Measurements from ENCODE around the gene TOMM6.

Gene TOMM6

GRCh38 chr6:41757271-41757670, 30.2 kb upstream of the TOMM6 start:
- TF ChIP-seq SPI1 (IDR thresholded peaks at IDR 0.05; ENCODE audit: borderline replicate concordance, low read depth) (no peak), GABPA (IDR thresholded peaks at IDR 0.05; ENCODE audit: low read depth) (no peak), POLR2AphosphoS5 (IDR thresholded peaks at IDR 0.05; ENCODE audit: low read depth) (no peak), CTCF (IDR thresholded peaks at IDR 0.05; ENCODE audit: insufficient read depth, low read length) (no peak), REST (IDR thresholded peaks at IDR 0.05; ENCODE audit: insufficient replicate concordance, low read depth) (no peak)
- H3K27me3 ChIP-seq (ENCODE audit: insufficient read depth, poor library complexity, severe bottlenecking) = no peaks in the 10 kb centered on the region
- DNase-seq (ENCODE audit: low read depth in 1 of 2, low spot score in 1 of 2) = no peak
- no peak overlapping the region for H3K27ac ChIP-seq (replicated peaks)
- no peak overlapping the region for H3K4me3 ChIP-seq (replicated peaks; ENCODE audit: insufficient read depth, low read length)

- TF ChIP-seq GABPA (IDR thresholded peaks at IDR 0.05; ENCODE audit: low read depth) (no peak), POLR2AphosphoS5 (IDR thresholded peaks at IDR 0.05; ENCODE audit: low read depth) (no peak), REST (IDR thresholded peaks at IDR 0.05; ENCODE audit: insufficient replicate concordance, low read depth) (no peak), SPI1 (IDR thresholded peaks at IDR 0.05; ENCODE audit: borderline replicate concordance, low read depth) (no peak), CTCF (IDR thresholded peaks at IDR 0.05; ENCODE audit: insufficient read depth, low read length) (no peak)
- Histone ChIP-seq H3K4me3 (replicated peaks; ENCODE audit: insufficient read depth, low read length) (no peak overlapping the region), H3K27ac (replicated peaks) (no peak overlapping the region), H3K27me3 (ENCODE audit: insufficient read depth, poor library complexity, severe bottlenecking) (no peaks in the 10 kb centered on the region)
- no peak for DNase-seq (ENCODE audit: low read depth in 1 of 2, low spot score in 1 of 2)
Measured at GRCh38 chr6:41757931-41758640, 29.4 kb upstream of the TOMM6 start.

GRCh38 chr6:41758641-41759035, 28.9 kb upstream of the TOMM6 start:
- Histone ChIP-seq H3K27me3 (ENCODE audit: insufficient read depth, poor library complexity, severe bottlenecking) (no peaks in the 10 kb centered on the region), H3K4me3 (replicated peaks; ENCODE audit: insufficient read depth, low read length) (no peak overlapping the region), H3K27ac (replicated peaks) (no peak overlapping the region)
- TF ChIP-seq POLR2AphosphoS5 (IDR thresholded peaks at IDR 0.05; ENCODE audit: low read depth) = no peak
- TF ChIP-seq CTCF (IDR thresholded peaks at IDR 0.05; ENCODE audit: insufficient read depth, low read length) = no peak
- TF ChIP-seq SPI1 (IDR thresholded peaks at IDR 0.05; ENCODE audit: borderline replicate concordance, low read depth) = no peak
- TF ChIP-seq REST (IDR thresholded peaks at IDR 0.05; ENCODE audit: insufficient replicate concordance, low read depth) = no peak
- no peak for TF ChIP-seq GABPA (IDR thresholded peaks at IDR 0.05; ENCODE audit: low read depth)
- no peak for DNase-seq (ENCODE audit: low read depth in 1 of 2, low spot score in 1 of 2)
